Naive B cell (primary cell): ENCODE results near the gene CHST12. TPM values are rescaled to one million over a fixed set of nuclear protein-coding genes. Genes with fewer than 3 reads are reported as not detected.

ENCODE experiments used
- ATAC-seq, 2 donors: fragments of 150-1000 bp; cut with Tn5 transposase; 2 replicates each; pipeline ENCODE4 v1.10.0; 2021; ENCODE audit warnings: low read depth in 2 of 2, mild to moderate bottlenecking in 2 of 2, moderate library complexity in 2 of 2
- DNase-seq: peaks from one replicate; pipeline ENCODE4 v3.0.0; 2022
- H3K27ac Mint-ChIP-seq, 6 donors: one replicate each; pipeline ENCODE4 v1.8.0; 2020 to 2022; ENCODE audit warnings: mild to moderate bottlenecking in 6 of 6, mixed read lengths in 6 of 6, moderate library complexity in 5 of 6, inconsistent platforms in 2 of 6
- H3K27me3 Mint-ChIP-seq, 3 donors: one replicate each; pipeline ENCODE4 v1.8.0; 2021 to 2022; ENCODE audit warnings: mixed read lengths in 3 of 3, mild to moderate bottlenecking in 1 of 3
- H3K36me3 Mint-ChIP-seq, 2 donors: one replicate each; pipeline ENCODE4 v1.8.0; 2020 to 2022; ENCODE audit warnings: mixed read lengths in 2 of 2, inconsistent platforms in 1 of 2, mild to moderate bottlenecking in 1 of 2
- H3K4me1 Mint-ChIP-seq, 3 donors: one replicate each; pipeline ENCODE4 v1.8.0; 2020 to 2022; ENCODE audit warnings: mixed read lengths in 3 of 3, inconsistent platforms in 1 of 3, mild to moderate bottlenecking in 1 of 3, moderate library complexity in 1 of 3
- H3K4me3 Mint-ChIP-seq, 8 donors: one replicate each; pipeline ENCODE4 v1.8.0; 2020 to 2022; ENCODE audit warnings: mild to moderate bottlenecking in 8 of 8, mixed read lengths in 8 of 8, moderate library complexity in 8 of 8, inconsistent platforms in 2 of 8
- H3K9me3 Mint-ChIP-seq, 7 donors: one replicate each; pipeline ENCODE4 v1.8.0; 2020 to 2022; ENCODE audit warnings: mixed read lengths in 7 of 7, mild to moderate bottlenecking in 5 of 7, inconsistent platforms in 2 of 7, moderate library complexity in 1 of 7
- polyA plus RNA-seq, 6 donors: library from polyadenylated mRNA; unstranded; fragments of 300-500 nt; fragmentation: Illumina TruSeq; gene quantifications; one replicate each; pipeline ENCODE4 v1.2.3, GENCODE V29; 2021; ENCODE audit warnings: low read depth in 6 of 6

CHST12 gene
- polyA plus RNA-seq, result 10 to 100 TPM in 4 of 6 donors, 1 to 10 TPM in 2; 6.5 to 20.9 (median 12.3) TPM

GRCh38 chr7:2403014-2403717, at the start of gene CHST12:
TSS of gene CHST12 (plus strand) at chr7:2403611. CDS start at chr7:2432640, 29,029 bp downstream.
- no peaks in the 10 kb centered on the region for H3K27me3 Mint-ChIP-seq
- H3K36me3 Mint-ChIP-seq, result no peaks in the 10 kb centered on the region
- H3K9me3 Mint-ChIP-seq, result peaks cover 0 to 5% (median 0%) of the 10 kb centered on the region in 7 donors
- peaks cover 36 to 61% (median 52%) of the 10 kb centered on the region in 3 donors for H3K4me1 Mint-ChIP-seq
- peak within 1 kb of the TSS; percentile 65 to 94 (median 89) for H3K4me3 Mint-ChIP-seq
- peak within 1 kb of the TSS; percentile 39 to 97 (median 76) for H3K27ac Mint-ChIP-seq
- DNase-seq, result peak; percentile 94
- ATAC-seq, result peak; percentile 60 to 65

GRCh38 chr7:2353936-2354185, 49.5 kb upstream of the CHST12 start:
- Mint-ChIP-seq H3K9me3 (no peaks in the 10 kb centered on the region), H3K27ac (peak overlapping the region; percentile 99 to 100 (median 100)), H3K4me1 (peaks cover 11 to 40% (median 26%) of the 10 kb centered on the region in 3 donors), H3K27me3 (no peaks in the 10 kb centered on the region), H3K36me3 (no peaks in the 10 kb centered on the region), H3K4me3 (peak overlapping the region; percentile 92 to 97 (median 94))
- ATAC-seq, result peak; percentile 63 to 65
- no peak for DNase-seq

GRCh38 chr7:2354186-2354938, 49.0 kb upstream of the CHST12 start, which contains the start of gene EIF3B:
TSS of gene EIF3B (plus strand) at chr7:2354827. CDS start at chr7:2354922, 95 bp downstream.
- ATAC-seq (peak; percentile 86 to 91), DNase-seq (peak; percentile 92)
- Mint-ChIP-seq H3K27me3 (no peaks in the 10 kb centered on the region), H3K4me3 (peak within 1 kb of the TSS; percentile 92 to 97 (median 94)), H3K4me1 (peaks cover 15 to 44% (median 30%) of the 10 kb centered on the region in 3 donors), H3K27ac (peak within 1 kb of the TSS; percentile 99 to 100 (median 100)), H3K9me3 (no peaks in the 10 kb centered on the region), H3K36me3 (no peaks in the 10 kb centered on the region)

- peaks cover 20 to 51% (median 37%) of the 10 kb centered on the region in 3 donors for H3K4me1 Mint-ChIP-seq
These were observed 48.3 kb upstream of the CHST12 start for GRCh38 chr7:2354939-2355704.

GRCh38 chr7:2355705-2356008, 47.8 kb upstream of the CHST12 start:
- no peaks in the 10 kb centered on the region for H3K27me3 Mint-ChIP-seq
- peak overlapping the region; percentile 74 to 94 (median 84) for H3K4me3 Mint-ChIP-seq
- DNase-seq (no peak), ATAC-seq (no peak)
- peaks cover 0 to 5% of the 10 kb centered on the region in 2 donors for H3K36me3 Mint-ChIP-seq
- H3K9me3 Mint-ChIP-seq, result no peaks in the 10 kb centered on the region
- peak overlapping the region; percentile 44 to 100 (median 80) for H3K27ac Mint-ChIP-seq
- H3K4me1 Mint-ChIP-seq, result peaks cover 25 to 56% (median 42%) of the 10 kb centered on the region in 3 donors

More at GRCh38 chr7:2354939-2355704, 48.3 kb upstream of the CHST12 start:
- DNase-seq, result no peak
- peak; percentile 0 to 1 for ATAC-seq
- Mint-ChIP-seq H3K4me3 (peak overlapping the region; percentile 82 to 97 (median 94)), H3K9me3 (no peaks in the 10 kb centered on the region), H3K27ac (peak overlapping the region in 4 of 6 donors; percentile 67 to 100 (median 83)), H3K27me3 (no peaks in the 10 kb centered on the region), H3K36me3 (peaks cover 0 to under 1% of the 10 kb centered on the region in 2 donors)

GRCh38 chr7:2357165-2357564, 46.2 kb upstream of the CHST12 start:
- peak overlapping the region in 7 of 8 donors; percentile 26 to 94 (median 77) for H3K4me3 Mint-ChIP-seq
- H3K27me3 Mint-ChIP-seq, result no peaks in the 10 kb centered on the region
- H3K27ac Mint-ChIP-seq, result peak overlapping the region in 4 of 6 donors; percentile 8 to 76 (median 46)
- H3K36me3 Mint-ChIP-seq, result peaks cover 0 to 7% of the 10 kb centered on the region in 2 donors
- peaks cover 27 to 58% (median 43%) of the 10 kb centered on the region in 3 donors for H3K4me1 Mint-ChIP-seq
- DNase-seq (no peak), ATAC-seq (no peak)
- no peaks in the 10 kb centered on the region for H3K9me3 Mint-ChIP-seq

- no peaks in the 10 kb centered on the region for H3K9me3 Mint-ChIP-seq
- no peaks in the 10 kb centered on the region for H3K27me3 Mint-ChIP-seq
- peaks cover 27 to 60% (median 43%) of the 10 kb centered on the region in 3 donors for H3K4me1 Mint-ChIP-seq
- DNase-seq (no peak), ATAC-seq (no peak)
- peaks cover 0 to 7% of the 10 kb centered on the region in 2 donors for H3K36me3 Mint-ChIP-seq
- H3K27ac Mint-ChIP-seq, result peak overlapping the region; percentile 3 to 86 (median 59)
- peak overlapping the region in 7 of 8 donors; percentile 26 to 94 (median 74) for H3K4me3 Mint-ChIP-seq
These were observed 45.8 kb upstream of the CHST12 start for GRCh38 chr7:2357571-2357970.

GRCh38 chr7:2358968-2359527, 44.4 kb upstream of the CHST12 start:
- no peaks in the 10 kb centered on the region for H3K9me3 Mint-ChIP-seq
- ATAC-seq, result no peak

GRCh38 chr7:2359610-2360009, 43.8 kb upstream of the CHST12 start:
- H3K4me3 Mint-ChIP-seq, result peak overlapping the region in 1 of 8 donors; percentile 35
- H3K27me3 Mint-ChIP-seq, result no peaks in the 10 kb centered on the region
- DNase-seq (no peak), ATAC-seq (no peak)
- H3K27ac Mint-ChIP-seq, result peak overlapping the region in 2 of 6 donors; percentile 26 to 64
- H3K9me3 Mint-ChIP-seq, result no peaks in the 10 kb centered on the region
- peaks cover 20 to 49% (median 33%) of the 10 kb centered on the region in 3 donors for H3K4me1 Mint-ChIP-seq
- H3K36me3 Mint-ChIP-seq, result peaks cover 8 to 14% of the 10 kb centered on the region in 2 donors

More at GRCh38 chr7:2358968-2359527, 44.4 kb upstream of the CHST12 start:
- H3K36me3 Mint-ChIP-seq, result peaks cover 2 to 14% of the 10 kb centered on the region in 2 donors
- no peak overlapping the region for H3K27ac Mint-ChIP-seq
- no peaks in the 10 kb centered on the region for H3K27me3 Mint-ChIP-seq
- no peak for DNase-seq
- H3K4me1 Mint-ChIP-seq, result peaks cover 23 to 53% (median 38%) of the 10 kb centered on the region in 3 donors
- H3K4me3 Mint-ChIP-seq, result peak overlapping the region in 2 of 8 donors; percentile 30 to 35

GRCh38 chr7:2360796-2361195, 42.6 kb upstream of the CHST12 start:
- H3K9me3 Mint-ChIP-seq, result no peaks in the 10 kb centered on the region
- ATAC-seq (no peak), DNase-seq (no peak)
- H3K36me3 Mint-ChIP-seq, result peaks cover 14% of the 10 kb centered on the region in 2 donors
- H3K4me3 Mint-ChIP-seq, result no peak overlapping the region
- no peaks in the 10 kb centered on the region for H3K27me3 Mint-ChIP-seq
- H3K27ac Mint-ChIP-seq, result no peak overlapping the region
- H3K4me1 Mint-ChIP-seq, result peaks cover 20 to 48% (median 32%) of the 10 kb centered on the region in 3 donors

GRCh38 chr7:2362385-2363088, 40.9 kb upstream of the CHST12 start:
- Mint-ChIP-seq H3K4me1 (peaks cover 18 to 31% (median 26%) of the 10 kb centered on the region in 3 donors), H3K4me3 (peak overlapping the region in 1 of 8 donors; percentile 9), H3K9me3 (no peaks in the 10 kb centered on the region), H3K27me3 (no peaks in the 10 kb centered on the region), H3K36me3 (peaks cover 14% of the 10 kb centered on the region in 2 donors), H3K27ac (no peak overlapping the region)
- DNase-seq, result no peak
- no peak for ATAC-seq

GRCh38 chr7:2369139-2369538, 34.3 kb upstream of the CHST12 start:
- DNase-seq (no peak), ATAC-seq (no peak)
- H3K27ac Mint-ChIP-seq, result peak overlapping the region in 1 of 6 donors; percentile 29
- no peaks in the 10 kb centered on the region for H3K27me3 Mint-ChIP-seq
- no peaks in the 10 kb centered on the region for H3K9me3 Mint-ChIP-seq
- peak overlapping the region in 1 of 8 donors; percentile 29 for H3K4me3 Mint-ChIP-seq
- no peaks in the 10 kb centered on the region for H3K4me1 Mint-ChIP-seq
- H3K36me3 Mint-ChIP-seq, result peaks cover 20 to 29% of the 10 kb centered on the region in 2 donors
